GM23338 (cell line): Measurements from ENCODE around the gene EPS8. TPM values are rescaled to one million over a fixed set of nuclear protein-coding genes. Genes with fewer than 3 reads are reported as not detected.

Experiments used
- ATAC-seq: fragments of 200-7000 bp; cut with Tn5 transposase; 3 replicates; pipeline ENCODE4 v1.9.1; 2020
- DNase-seq: peaks from one replicate; pipeline ENCODE4 v3.0.0-alpha.2; 2015; ENCODE audit warnings: low spot score
- H2AFZ ChIP-seq: fragments of 200-600 bp; sonication (generic); 2 replicates; pipeline ENCODE4 v1.8.0; 2016; ENCODE audit warnings: antibody characterized with exemption, mild to moderate bottlenecking, moderate library complexity
- H3F3A ChIP-seq: fragments of 200-600 bp; sonication (generic); replicated peaks from 2 replicates; pipeline ENCODE4 v1.8.0; 2017; ENCODE audit warnings: antibody characterized with exemption, mixed run types, low read depth
- H3K27ac ChIP-seq: fragments of 200-600 bp; sonication (generic); 2 replicates; pipeline ENCODE4 v1.6.1; 2016; ENCODE audit warnings: low read depth
- H3K27me3 ChIP-seq: fragments of 200-600 bp; sonication (generic); 2 replicates; pipeline ENCODE4 v1.8.0; 2016; ENCODE audit warnings: mild to moderate bottlenecking, mixed run types, moderate library complexity; ENCODE audit not compliant: insufficient read depth
- H3K36me3 ChIP-seq: fragments of 200-600 bp; sonication (generic); 2 replicates; pipeline ENCODE4 v1.8.0; 2016; ENCODE audit warnings: mild to moderate bottlenecking; ENCODE audit not compliant: insufficient read depth
- H3K4me1 ChIP-seq: fragments of 200-600 bp; sonication (generic); 2 replicates; pipeline ENCODE4 v1.8.0; 2016; ENCODE audit warnings: mild to moderate bottlenecking, moderate library complexity; ENCODE audit not compliant: insufficient read depth
- H3K4me2 ChIP-seq: fragments of 200-600 bp; sonication (generic); 2 replicates; pipeline ENCODE4 v1.7.1; 2017; ENCODE audit warnings: mixed run types
- H3K4me3 ChIP-seq: fragments of 200-600 bp; sonication (generic); 2 replicates; pipeline ENCODE4 v1.6.1; 2016; ENCODE audit warnings: mixed run types
- H3K79me2 ChIP-seq: fragments of 200-600 bp; sonication (generic); replicated peaks from 2 replicates; pipeline ENCODE4 v1.8.0; 2017; ENCODE audit warnings: mild to moderate bottlenecking; ENCODE audit not compliant: insufficient read depth
- H3K9me2 ChIP-seq: fragments of 200-600 bp; sonication (generic); 2 replicates; pipeline ENCODE4 v1.8.0; 2017; ENCODE audit not compliant: insufficient read depth
- H4K20me1 ChIP-seq: fragments of 200-600 bp; sonication (generic); replicated peaks from 2 replicates; pipeline ENCODE4 v1.8.0; 2017; ENCODE audit warnings: mild to moderate bottlenecking; ENCODE audit not compliant: insufficient read depth
- H3K27ac Mint-ChIP-seq: 2 replicates; pipeline ENCODE4 v1.8.0; 2020; ENCODE audit warnings: inconsistent platforms, mild to moderate bottlenecking, moderate library complexity, mixed read lengths
- H3K27me3 Mint-ChIP-seq: 3 replicates; pipeline ENCODE4 v1.8.0; 2022; ENCODE audit warnings: low read depth, mild to moderate bottlenecking, moderate library complexity, mixed read lengths, inconsistent platforms; ENCODE audit not compliant: insufficient read depth, poor library complexity
- H3K36me3 Mint-ChIP-seq: 3 replicates; pipeline ENCODE4 v1.8.0; 2021; ENCODE audit warnings: low read depth, mild to moderate bottlenecking, inconsistent platforms, moderate library complexity, mixed read lengths
- H3K4me1 Mint-ChIP-seq: 3 replicates; pipeline ENCODE4 v1.8.0; 2020; ENCODE audit warnings: mild to moderate bottlenecking, inconsistent platforms, mixed read lengths
- H3K4me3 Mint-ChIP-seq: 3 replicates; pipeline ENCODE4 v1.8.0; 2021; ENCODE audit warnings: moderate library complexity, mild to moderate bottlenecking, inconsistent platforms, mixed read lengths
- H3K9me3 Mint-ChIP-seq: 3 replicates; pipeline ENCODE4 v1.8.0; 2020; ENCODE audit warnings: moderate library complexity, mild to moderate bottlenecking, inconsistent platforms, mixed read lengths
- CREB1 ChIP-seq: fragments of 250-450 bp; sonication (Bioruptor Pico); IDR thresholded peaks from 2 replicates; pipeline ENCODE4 v1.5.0; 2020; ENCODE audit warnings: low read depth, mild to moderate bottlenecking, moderate library complexity
- EZH2 ChIP-seq: fragments of 200-600 bp; sonication (generic); IDR thresholded peaks from one replicate; pipeline ENCODE4 v1.8.0; 2017; ENCODE audit warnings: antibody characterized with exemption, mild to moderate bottlenecking, low read depth; ENCODE audit not compliant: unreplicated experiment
- EZH2phosphoT487 ChIP-seq: fragments of 200-600 bp; sonication (generic); IDR thresholded peaks from one replicate; pipeline ENCODE4 v1.8.1; 2018; ENCODE audit warnings: antibody characterized with exemption; ENCODE audit not compliant: unreplicated experiment
- JUNB ChIP-seq: IDR thresholded peaks from one replicate; pipeline ENCODE4 v1.6.1; 2016; ENCODE audit warnings: antibody characterized with exemption; ENCODE audit not compliant: unreplicated experiment
- REST ChIP-seq: IDR thresholded peaks from one replicate; pipeline ENCODE4 v1.6.1; 2018; ENCODE audit warnings: antibody characterized with exemption; ENCODE audit not compliant: unreplicated experiment
- STAT1 ChIP-seq: IDR thresholded peaks from one replicate; pipeline ENCODE4 v1.6.1; 2016; ENCODE audit warnings: antibody characterized with exemption; ENCODE audit not compliant: unreplicated experiment
- ZNF331 ChIP-seq: fragments of 250-450 bp; sonication (Bioruptor Pico); IDR thresholded peaks from 2 replicates; pipeline ENCODE4 v1.5.0; 2020; ENCODE audit warnings: low read depth, mild to moderate bottlenecking, moderate library complexity
- ZNF462 ChIP-seq: fragments of 250-450 bp; sonication (Bioruptor Pico); IDR thresholded peaks from 2 replicates; pipeline ENCODE4 v1.5.0; 2020; ENCODE audit warnings: mild to moderate bottlenecking, moderate library complexity
- polyA plus RNA-seq: library from polyadenylated mRNA; unstranded; fragments of >200 nt; fragmentation: Nextera tagmentation; extraction: Ambion mirVana; gene quantifications from 2 replicates; pipeline ENCODE4 v1.2.1, GENCODE V29; 2016
- total RNA-seq: library from RNA; depleted of rRNA; stranded (reverse); fragments of >200 nt; shearing (Covaris generic); gene quantifications from 2 replicates; pipeline ENCODE4 v1.2.3, GENCODE V29; 2014
- TF ChIP-seq, protein P1 (sequence below): IDR thresholded peaks from 2 replicates; pipeline ENCODE4 v1.6.1; 2016; ENCODE audit warnings: antibody characterized with exemption

EPS8 gene
- total and polyA plus RNA-seq, 2 experiments from 2014 or later: 3.5 to 5.4 TPM

DNA sequence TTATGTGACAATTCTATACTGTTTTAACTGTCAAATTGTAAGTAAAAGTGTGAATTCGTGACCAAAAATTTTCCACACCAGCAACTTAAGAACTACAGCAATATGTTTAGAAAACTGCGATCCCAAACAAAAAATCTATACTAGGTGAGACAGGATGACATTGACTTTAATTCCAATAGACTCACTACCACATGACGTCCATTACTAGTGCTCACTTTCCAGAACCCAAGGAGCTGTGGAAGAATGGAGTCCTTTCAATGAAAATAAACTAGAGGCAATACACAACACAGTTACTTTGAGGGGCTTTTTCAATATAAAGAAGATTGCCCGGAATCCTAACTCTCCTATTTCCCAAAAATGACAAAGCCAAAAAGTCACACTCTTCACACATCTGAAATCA, 1.4 kb downstream of the EPS8 start (continued):
- TF ChIP-seq REST: no peak
- TF ChIP-seq STAT1: no peak
- no peak for TF ChIP-seq EZH2phosphoT487
- TF ChIP-seq, protein P1, sequence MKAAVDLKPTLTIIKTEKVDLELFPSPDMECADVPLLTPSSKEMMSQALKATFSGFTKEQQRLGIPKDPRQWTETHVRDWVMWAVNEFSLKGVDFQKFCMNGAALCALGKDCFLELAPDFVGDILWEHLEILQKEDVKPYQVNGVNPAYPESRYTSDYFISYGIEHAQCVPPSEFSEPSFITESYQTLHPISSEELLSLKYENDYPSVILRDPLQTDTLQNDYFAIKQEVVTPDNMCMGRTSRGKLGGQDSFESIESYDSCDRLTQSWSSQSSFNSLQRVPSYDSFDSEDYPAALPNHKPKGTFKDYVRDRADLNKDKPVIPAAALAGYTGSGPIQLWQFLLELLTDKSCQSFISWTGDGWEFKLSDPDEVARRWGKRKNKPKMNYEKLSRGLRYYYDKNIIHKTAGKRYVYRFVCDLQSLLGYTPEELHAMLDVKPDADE: no peak
- no peak for TF ChIP-seq ZNF331 (CRISPR knock-in tag)

DNA sequence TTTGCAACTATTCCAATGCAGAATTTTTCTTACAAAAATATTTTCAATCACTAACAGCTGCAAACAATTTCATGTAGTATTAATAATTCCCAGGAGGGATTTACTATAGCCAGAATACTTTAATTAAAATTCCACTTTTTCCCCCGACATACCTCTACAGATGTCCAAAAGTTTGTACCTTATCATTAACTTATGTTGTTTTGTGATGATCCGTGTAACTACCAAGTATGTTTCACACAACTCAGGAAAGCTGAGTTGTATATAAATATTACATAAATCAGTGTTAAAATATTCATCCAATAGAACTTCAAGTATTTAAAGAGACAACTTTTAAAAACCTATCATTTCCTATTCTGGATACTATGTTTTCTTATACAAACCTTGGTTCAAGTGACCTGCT, 2.4 kb downstream of the EPS8 start:
- Histone ChIP-seq H3K4me3 (no peak overlapping the region), H2AFZ (no peak overlapping the region), H3K4me2 (no peak overlapping the region), H3K9me2 (no peaks in the 10 kb centered on the region), H3K27ac (no peak overlapping the region), H3K79me2 (no peaks in the 10 kb centered on the region; the same call in 1 of the 2 replicates), H3K4me1 (peaks cover 13% of the 10 kb centered on the region), H3K36me3 (no peaks in the 10 kb centered on the region), H3K27me3 (peaks cover 50% of the 10 kb centered on the region), H4K20me1 (no peaks in the 10 kb centered on the region), H3F3A (no peaks in the 10 kb centered on the region)
- peaks cover 12% of the 10 kb centered on the region; the same call in 2 of the 3 replicates for H3K4me1 Mint-ChIP-seq
- peaks cover 31% of the 10 kb centered on the region for H3K27me3 Mint-ChIP-seq
- no peak for ATAC-seq
- no peak for DNase-seq
- no peaks in the 10 kb centered on the region for H3K36me3 Mint-ChIP-seq
- H3K27ac Mint-ChIP-seq: no peak overlapping the region
- no peak overlapping the region for H3K4me3 Mint-ChIP-seq
- H3K9me3 Mint-ChIP-seq: peaks cover 3% of the 10 kb centered on the region; the same call in 1 of the 3 replicates
- TF ChIP-seq JUNB (no peak), EZH2 (no peak), CREB1 (CRISPR knock-in tag) (no peak), REST (no peak), ZNF462 (CRISPR knock-in tag) (no peak), EZH2phosphoT487 (no peak)
- TF ChIP-seq, protein P1: no peak
